ENCODE data around the gene AUTS2. TPM values are rescaled to one million over a fixed set of nuclear protein-coding genes. Genes with fewer than 3 reads are reported as not detected.

Gene AUTS2
- total and polyA plus RNA-seq, 2 experiments from 2014 or later: 32.0 to 91.0 TPM

GRCh38 chr7:70607281-70607680, 1009.0 kb downstream of the AUTS2 start:
- Histone ChIP-seq H3K9me2 (ENCODE audit: insufficient read depth) (no peaks in the 10 kb centered on the region; the same call in 1 of the 2 replicates), H3K4me1 (ENCODE audit: insufficient read depth) (no peaks in the 10 kb centered on the region), H3K27ac (ENCODE audit: low read depth) (no peak overlapping the region), H3K36me3 (ENCODE audit: insufficient read depth) (no peaks in the 10 kb centered on the region), H3K79me2 (replicated peaks; ENCODE audit: insufficient read depth) (no peaks in the 10 kb centered on the region), H4K20me1 (replicated peaks; ENCODE audit: insufficient read depth) (no peaks in the 10 kb centered on the region), H3F3A (replicated peaks; ENCODE audit: low read depth) (no peaks in the 10 kb centered on the region), H3K27me3 (ENCODE audit: insufficient read depth) (no peaks in the 10 kb centered on the region), H2AFZ (no peak overlapping the region), H3K4me3 (no peak overlapping the region), H3K4me2 (no peak overlapping the region)
- no peak for DNase-seq (ENCODE audit: low spot score)
- no peak for TF ChIP-seq ZNF331 (CRISPR knock-in tag; IDR thresholded peaks at IDR 0.05; ENCODE audit: low read depth)
- TF ChIP-seq CREB1 (CRISPR knock-in tag; IDR thresholded peaks at IDR 0.05; ENCODE audit: low read depth): no peak
- no peak for TF ChIP-seq POLR2AphosphoS5 (IDR thresholded peaks at IDR 0.05; ENCODE audit: low read depth)
- TF ChIP-seq REST (IDR thresholded peaks at IDR 0.05; ENCODE audit: unreplicated experiment): no peak
- Mint-ChIP-seq H3K4me1 (no peaks in the 10 kb centered on the region), H3K36me3 (ENCODE audit: low read depth) (no peaks in the 10 kb centered on the region), H3K4me3 (no peak overlapping the region), H3K27ac (no peak overlapping the region), H3K27me3 (ENCODE audit: insufficient read depth, low read depth, poor library complexity) (peaks cover 1% of the 10 kb centered on the region), H3K9me3 (peaks cover 3% of the 10 kb centered on the region; the same call in 1 of the 3 replicates)
- ATAC-seq: no peak

- Histone ChIP-seq H4K20me1 (replicated peaks; ENCODE audit: insufficient read depth) (no peaks in the 10 kb centered on the region), H2AFZ (no peak overlapping the region), H3K4me2 (no peak overlapping the region), H3K4me1 (ENCODE audit: insufficient read depth) (no peaks in the 10 kb centered on the region), H3K79me2 (replicated peaks; ENCODE audit: insufficient read depth) (no peaks in the 10 kb centered on the region), H3K27me3 (ENCODE audit: insufficient read depth) (no peaks in the 10 kb centered on the region), H3F3A (replicated peaks; ENCODE audit: low read depth) (no peaks in the 10 kb centered on the region), H3K4me3 (no peak overlapping the region), H3K27ac (ENCODE audit: low read depth) (no peak overlapping the region), H3K36me3 (ENCODE audit: insufficient read depth) (no peaks in the 10 kb centered on the region), H3K9me2 (ENCODE audit: insufficient read depth) (no peaks in the 10 kb centered on the region; the same call in 1 of the 2 replicates)
- no peak for ATAC-seq
- Mint-ChIP-seq H3K27ac (no peak overlapping the region), H3K4me3 (no peak overlapping the region), H3K27me3 (ENCODE audit: insufficient read depth, low read depth, poor library complexity) (peaks cover 1% of the 10 kb centered on the region), H3K4me1 (0 out of 3 replicates have a peak, but pooled peaks cover 1% of the 10 kb centered on the region), H3K9me3 (peaks cover 3% of the 10 kb centered on the region; the same call in 1 of the 3 replicates), H3K36me3 (ENCODE audit: low read depth) (no peaks in the 10 kb centered on the region)
- no peak for DNase-seq (ENCODE audit: low spot score)
- TF ChIP-seq ZNF462 (CRISPR knock-in tag; IDR thresholded peaks at IDR 0.05): no peak
- no peak for TF ChIP-seq ZNF331 (CRISPR knock-in tag; IDR thresholded peaks at IDR 0.05; ENCODE audit: low read depth)
- no peak for TF ChIP-seq REST (IDR thresholded peaks at IDR 0.05; ENCODE audit: unreplicated experiment)
- TF ChIP-seq ETS1 (IDR thresholded peaks at IDR 0.05): no peak
- TF ChIP-seq POLR2AphosphoS5 (IDR thresholded peaks at IDR 0.05; ENCODE audit: low read depth): no peak
Measured at GRCh38 chr7:70607759-70608158, 1009.5 kb downstream of the AUTS2 start.

Measured in GM23338 (cell line).